MM.1S (cell line): ENCODE measurements around the gene ZNF844.

ENCODE experiments used
- EZH2 ChIP-seq: fragments of 300-600 bp; sonication (generic); optimal IDR thresholded peaks from 2 replicates; pipeline ENCODE3; 2017; ENCODE audit warnings: low read depth, mild to moderate bottlenecking, antibody characterized with exemption, low read length, mixed read lengths
- EZH2phosphoT487 ChIP-seq: fragments of 300-600 bp; sonication (generic); IDR thresholded peaks from 2 replicates; pipeline ENCODE4 v1.6.1; 2018; ENCODE audit warnings: antibody characterized with exemption, low read length
- TF ChIP-seq, protein P1 (sequence below): fragments of 300-600 bp; sonication (generic); IDR thresholded peaks from 2 replicates; pipeline ENCODE4 v1.5.1; 2016; ENCODE audit warnings: antibody characterized with exemption, low read length, mixed read lengths

DNA sequence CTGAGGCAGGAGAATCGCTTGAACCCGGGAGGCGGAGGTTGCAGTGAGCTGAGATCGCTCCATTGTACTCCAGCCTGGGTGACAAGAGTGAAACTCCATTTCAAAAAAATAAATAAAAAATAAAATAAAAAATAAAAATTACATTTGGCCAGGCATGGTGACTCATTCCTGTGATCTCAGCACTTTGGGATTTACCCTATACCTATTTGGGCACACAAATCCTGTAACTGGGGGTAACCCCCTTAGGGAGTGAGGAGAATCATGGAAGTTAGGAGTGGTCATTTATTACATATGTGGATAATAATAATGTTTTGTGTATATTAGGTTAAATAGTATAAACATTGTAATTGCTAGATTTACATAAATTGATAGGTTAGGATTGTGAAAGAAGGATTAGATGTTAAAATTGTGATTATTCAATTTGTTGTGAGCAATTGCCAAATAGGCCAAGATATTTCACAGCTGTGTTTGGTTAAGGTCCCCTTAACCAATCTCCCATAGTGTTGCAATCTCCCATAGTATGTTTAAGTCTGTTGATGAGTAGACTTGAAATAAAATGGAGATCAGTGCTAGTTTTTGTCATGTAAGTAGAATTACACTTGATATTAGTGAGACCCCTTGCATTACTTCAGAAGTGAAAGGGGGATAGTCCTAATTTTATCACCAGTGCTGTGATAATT, 30.7 kb downstream of the ZNF844 start:
- TF ChIP-seq, protein P1, sequence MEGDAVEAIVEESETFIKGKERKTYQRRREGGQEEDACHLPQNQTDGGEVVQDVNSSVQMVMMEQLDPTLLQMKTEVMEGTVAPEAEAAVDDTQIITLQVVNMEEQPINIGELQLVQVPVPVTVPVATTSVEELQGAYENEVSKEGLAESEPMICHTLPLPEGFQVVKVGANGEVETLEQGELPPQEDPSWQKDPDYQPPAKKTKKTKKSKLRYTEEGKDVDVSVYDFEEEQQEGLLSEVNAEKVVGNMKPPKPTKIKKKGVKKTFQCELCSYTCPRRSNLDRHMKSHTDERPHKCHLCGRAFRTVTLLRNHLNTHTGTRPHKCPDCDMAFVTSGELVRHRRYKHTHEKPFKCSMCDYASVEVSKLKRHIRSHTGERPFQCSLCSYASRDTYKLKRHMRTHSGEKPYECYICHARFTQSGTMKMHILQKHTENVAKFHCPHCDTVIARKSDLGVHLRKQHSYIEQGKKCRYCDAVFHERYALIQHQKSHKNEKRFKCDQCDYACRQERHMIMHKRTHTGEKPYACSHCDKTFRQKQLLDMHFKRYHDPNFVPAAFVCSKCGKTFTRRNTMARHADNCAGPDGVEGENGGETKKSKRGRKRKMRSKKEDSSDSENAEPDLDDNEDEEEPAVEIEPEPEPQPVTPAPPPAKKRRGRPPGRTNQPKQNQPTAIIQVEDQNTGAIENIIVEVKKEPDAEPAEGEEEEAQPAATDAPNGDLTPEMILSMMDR: no peak
- TF ChIP-seq EZH2: no peak
- TF ChIP-seq EZH2phosphoT487: no peak
